Limb (tissue), 2 donors: ENCODE data around the gene HMGN1.

Source experiments
- DNase-seq, 2 donors: peaks; one replicate each; pipeline ENCODE4 v3.0.0-alpha.2; 2016; ENCODE audit errors: extremely low spot score in 2 of 2

Gene HMGN1

GRCh38 chr21:39311164-39311563, 37.7 kb downstream of the HMGN1 start:
- DNase-seq, result no peak

- no peak for DNase-seq
Observed at GRCh38 chr21:39307466-39307865, 41.4 kb downstream of the HMGN1 start.

GRCh38 chr21:39300587-39300986, 48.3 kb downstream of the HMGN1 start:
- no peak for DNase-seq

- no peak for DNase-seq
Observed at GRCh38 chr21:39296891-39297290, 52.0 kb downstream of the HMGN1 start.
